Measurements from ENCODE around the gene PCDH1.

Gene PCDH1

DNA sequence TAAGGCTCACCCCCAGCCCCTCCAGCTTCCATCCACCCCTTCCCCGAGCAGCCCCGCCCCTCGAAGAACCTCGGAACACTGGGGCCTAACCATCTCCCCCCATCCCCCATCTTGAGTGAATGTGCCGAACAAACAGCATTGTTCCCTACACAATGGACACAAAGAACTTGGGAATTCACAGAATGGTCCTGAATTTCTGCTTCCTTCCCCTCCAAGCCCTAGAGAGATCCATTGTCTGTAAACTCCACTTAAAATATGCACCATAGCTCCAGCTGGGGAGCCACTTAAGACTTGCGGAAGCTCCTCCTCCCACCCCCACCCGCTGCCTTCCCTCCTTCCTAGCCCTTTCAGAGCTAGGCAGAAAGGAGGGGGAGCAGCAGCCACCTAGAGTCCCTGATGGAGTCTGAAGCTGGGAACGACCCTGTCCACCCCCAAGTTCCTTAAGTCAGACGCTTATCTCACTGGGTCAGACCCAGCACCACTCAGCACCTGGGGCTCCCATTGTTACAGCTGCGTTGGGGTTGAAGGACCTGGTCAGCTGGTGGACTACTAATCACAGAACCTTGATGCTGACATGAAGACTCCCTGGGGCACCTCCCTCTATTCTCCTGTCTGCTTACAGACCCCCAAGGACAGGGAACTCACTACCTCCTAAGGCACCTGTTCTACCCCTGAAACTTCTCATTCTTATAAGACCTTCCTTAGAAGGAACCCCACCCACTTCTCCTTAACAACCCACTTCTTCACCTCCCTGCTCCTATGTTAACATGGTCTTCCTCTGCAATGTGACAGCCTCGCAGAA is 61.4 kb downstream of the PCDH1 start:
- DNase-seq (ENCODE audit: low read depth), result no peak

DNA sequence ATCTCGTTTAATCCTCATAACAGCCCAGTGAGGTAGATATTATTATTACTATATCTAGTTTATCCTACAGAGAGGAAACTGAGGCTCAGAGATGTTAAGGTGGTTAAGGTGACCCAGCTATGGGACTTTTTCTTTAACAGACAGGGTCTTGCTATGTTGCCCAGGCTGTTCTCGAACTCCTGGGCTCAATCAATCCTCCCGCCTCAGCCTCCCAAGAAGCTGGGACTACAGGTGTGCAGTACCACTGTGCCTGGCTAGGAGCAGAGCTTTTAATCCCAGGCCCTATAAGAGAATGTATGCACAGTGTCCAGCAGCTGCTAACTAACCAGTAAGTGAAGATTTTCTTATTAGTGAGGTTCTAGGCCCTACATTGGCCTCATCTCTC is 62.4 kb downstream of the PCDH1 start:
- no peak for TF ChIP-seq POLR2A (IDR thresholded peaks at IDR 0.05; ENCODE audit: extremely low read depth, insufficient read length)
- TF ChIP-seq, protein P1, sequence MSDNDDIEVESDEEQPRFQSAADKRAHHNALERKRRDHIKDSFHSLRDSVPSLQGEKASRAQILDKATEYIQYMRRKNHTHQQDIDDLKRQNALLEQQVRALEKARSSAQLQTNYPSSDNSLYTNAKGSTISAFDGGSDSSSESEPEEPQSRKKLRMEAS (IDR thresholded peaks at IDR 0.05; ENCODE audit: low read depth, low read length), result no peak
- TF ChIP-seq, protein P2, sequence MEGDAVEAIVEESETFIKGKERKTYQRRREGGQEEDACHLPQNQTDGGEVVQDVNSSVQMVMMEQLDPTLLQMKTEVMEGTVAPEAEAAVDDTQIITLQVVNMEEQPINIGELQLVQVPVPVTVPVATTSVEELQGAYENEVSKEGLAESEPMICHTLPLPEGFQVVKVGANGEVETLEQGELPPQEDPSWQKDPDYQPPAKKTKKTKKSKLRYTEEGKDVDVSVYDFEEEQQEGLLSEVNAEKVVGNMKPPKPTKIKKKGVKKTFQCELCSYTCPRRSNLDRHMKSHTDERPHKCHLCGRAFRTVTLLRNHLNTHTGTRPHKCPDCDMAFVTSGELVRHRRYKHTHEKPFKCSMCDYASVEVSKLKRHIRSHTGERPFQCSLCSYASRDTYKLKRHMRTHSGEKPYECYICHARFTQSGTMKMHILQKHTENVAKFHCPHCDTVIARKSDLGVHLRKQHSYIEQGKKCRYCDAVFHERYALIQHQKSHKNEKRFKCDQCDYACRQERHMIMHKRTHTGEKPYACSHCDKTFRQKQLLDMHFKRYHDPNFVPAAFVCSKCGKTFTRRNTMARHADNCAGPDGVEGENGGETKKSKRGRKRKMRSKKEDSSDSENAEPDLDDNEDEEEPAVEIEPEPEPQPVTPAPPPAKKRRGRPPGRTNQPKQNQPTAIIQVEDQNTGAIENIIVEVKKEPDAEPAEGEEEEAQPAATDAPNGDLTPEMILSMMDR (IDR thresholded peaks at IDR 0.05; ENCODE audit: low read depth, low read length), result no peak
- TF ChIP-seq MYC (IDR thresholded peaks at IDR 0.05; ENCODE audit: low read depth, low read length), result no peak
- no peak for DNase-seq (ENCODE audit: low read depth)

More for the DNA sequence above, 61.4 kb downstream of the PCDH1 start:
- no peak overlapping the region for H3K4me3 ChIP-seq (ENCODE audit: low read depth, low read length)
- TF ChIP-seq MYC (IDR thresholded peaks at IDR 0.05; ENCODE audit: low read depth, low read length), result no peak
- TF ChIP-seq, protein P1 (IDR thresholded peaks at IDR 0.05; ENCODE audit: low read depth, low read length), result no peak
- TF ChIP-seq, protein P2 (IDR thresholded peaks at IDR 0.05; ENCODE audit: low read depth, low read length), result no peak
- TF ChIP-seq POLR2A (IDR thresholded peaks at IDR 0.05; ENCODE audit: extremely low read depth, insufficient read length), result no peak

GRCh38 chr5:141815051-141815795 is 63.0 kb downstream of the PCDH1 start:
- TF ChIP-seq, protein P2 (IDR thresholded peaks at IDR 0.05; ENCODE audit: low read depth, low read length), result no peak
- TF ChIP-seq MYC (IDR thresholded peaks at IDR 0.05; ENCODE audit: low read depth, low read length) (no peak), POLR2A (IDR thresholded peaks at IDR 0.05; ENCODE audit: extremely low read depth, insufficient read length) (no peak)
- TF ChIP-seq, protein P1 (IDR thresholded peaks at IDR 0.05; ENCODE audit: low read depth, low read length), result no peak
- DNase-seq (ENCODE audit: low read depth), result no peak
- H3K4me3 ChIP-seq (ENCODE audit: low read depth, low read length), result no peak overlapping the region

More for the DNA sequence above, 62.4 kb downstream of the PCDH1 start:
- H3K4me3 ChIP-seq (ENCODE audit: low read depth, low read length), result no peak overlapping the region

GRCh38 chr5:141814064-141814964 is 63.9 kb downstream of the PCDH1 start:
- peak; percentile 43 for DNase-seq (ENCODE audit: low read depth)
- H3K4me3 ChIP-seq (ENCODE audit: low read depth, low read length), result no peak overlapping the region
- no peak for TF ChIP-seq MYC (IDR thresholded peaks at IDR 0.05; ENCODE audit: low read depth, low read length)
- TF ChIP-seq, protein P2 (IDR thresholded peaks at IDR 0.05; ENCODE audit: low read depth, low read length), result peak; percentile 77

GRCh38 chr5:141812512-141812911 is 65.7 kb downstream of the PCDH1 start:
- no peak overlapping the region for H3K4me3 ChIP-seq (ENCODE audit: low read depth, low read length)
- TF ChIP-seq POLR2A (IDR thresholded peaks at IDR 0.05; ENCODE audit: extremely low read depth, insufficient read length) (no peak), MYC (IDR thresholded peaks at IDR 0.05; ENCODE audit: low read depth, low read length) (no peak)
- TF ChIP-seq, protein P1 (IDR thresholded peaks at IDR 0.05; ENCODE audit: low read depth, low read length), result no peak
- TF ChIP-seq, protein P2 (IDR thresholded peaks at IDR 0.05; ENCODE audit: low read depth, low read length), result no peak
- DNase-seq (ENCODE audit: low read depth), result no peak
